HCT116 (cell line): ENCODE measurements around the gene OBP2B. TPM values are rescaled to one million over a fixed set of nuclear protein-coding genes. Genes with fewer than 3 reads are reported as not detected.

Experiments used
- ATAC-seq: fragments of 200-7000 bp; cut with Tn5 transposase; 2 replicates; pipeline ENCODE4 v1.9.1; 2020; ENCODE audit warnings: mild to moderate bottlenecking, moderate library complexity
- BruUV-seq: library from RNA; stranded (reverse); fragments of 400-500 nt; replicated peaks from 2 replicates; lab custom pipeline; 2021; lab: Mats Ljungman, UMichigan
- CTCF ChIA-PET: fragments of 300-600 bp; sonication (Branson Sonifier 250); formaldehyde crosslinking; loops from one replicate; lab custom pipeline; 2021; ENCODE audit warnings: antibody characterized with exemption; lab: Charles Lee
- POLR2A ChIA-PET: fragments of 300-600, 350-600 bp; sonication (Branson Sonifier 250); formaldehyde crosslinking; loops from one replicate; lab custom pipeline; 2021; ENCODE audit warnings: antibody characterized with exemption; lab: Charles Lee
- RAD21 ChIA-PET, 2 experiments: fragments of 300-600 bp; sonication (Branson Sonifier 250); formaldehyde crosslinking; loops; one replicate each; lab custom pipeline; 2023; ENCODE audit warnings: low total read pairs in 2 of 2; ENCODE audit not compliant: uncharacterized antibody in 2 of 2, unreplicated experiment in 2 of 2, low non-redundant PET in 1 of 2; lab: Charles Lee
- DNase-seq: peaks from one replicate; pipeline ENCODE4 v3.0.0-alpha.2; 2010; ENCODE audit warnings: low read depth, low spot score
- H2AFZ ChIP-seq: fragments of 200-600 bp; shearing (Covaris generic), sonication (generic); 2 replicates; pipeline ENCODE4 v1.6.1; 2017; ENCODE audit warnings: low read depth, mixed run types, mixed read lengths, antibody characterized with exemption, low read length; ENCODE audit not compliant: poor library complexity, severe bottlenecking
- H3K27ac ChIP-seq: 2 replicates; pipeline ENCODE4 v1.5.1; 2012; ENCODE audit warnings: low read depth, low read length
- H3K27me3 ChIP-seq: fragments of 200-600 bp; sonication (generic); 2 replicates; pipeline ENCODE4 v1.6.1; 2016; ENCODE audit warnings: mixed run types, low read length, mixed read lengths; ENCODE audit not compliant: insufficient read depth
- H3K36me3 ChIP-seq, 2 experiments: fragments of 200-500 bp in 1 of 2; fragments of 200-600 bp in 1 of 2; sonication (Bioruptor generic) in 1 of 2; sonication (generic) in 1 of 2; 2 replicates each; pipeline versions ENCODE4 v1.5.1 to v1.6.1; 2014 to 2016; ENCODE audit warnings: low read length in 2 of 2, inconsistent platforms in 1 of 2, mixed read lengths in 1 of 2, mixed run types in 1 of 2; ENCODE audit not compliant: insufficient read depth in 2 of 2, control insufficient read depth in 1 of 2
- H3K4me1 ChIP-seq, 2 experiments: fragments of 200-600 bp in 1 of 2; sonication (generic) in 1 of 2; 2 replicates each; pipeline versions ENCODE4 v1.5.1 to v1.6.1; 2012 to 2017; ENCODE audit warnings: low read length in 2 of 2, inconsistent platforms in 1 of 2, mild to moderate bottlenecking in 1 of 2, mixed read lengths in 1 of 2, mixed run types in 1 of 2, moderate library complexity in 1 of 2; ENCODE audit not compliant: insufficient read depth in 2 of 2, control insufficient read depth in 1 of 2
- H3K4me2 ChIP-seq: fragments of 200-600 bp; sonication (generic); 2 replicates; pipeline ENCODE4 v1.6.1; 2017; ENCODE audit warnings: mixed run types, low read length, mixed read lengths
- H3K4me3 ChIP-seq, 2 experiments: fragments of 200-600 bp in 1 of 2; sonication (generic) in 1 of 2; replicated peaks in 1 of 2; 2 replicates each; pipeline ENCODE4 v1.5.1; 2011 to 2016; ENCODE audit warnings: low read length in 2 of 2, control low read depth in 1 of 2, low read depth in 1 of 2, mild to moderate bottlenecking in 1 of 2, mixed read lengths in 1 of 2, mixed run types in 1 of 2
- H3K79me2 ChIP-seq: fragments of 200-600 bp; sonication (generic); 2 replicates; pipeline ENCODE4 v1.6.1; 2017; ENCODE audit warnings: mild to moderate bottlenecking, mixed run types, low read length, moderate library complexity, mixed read lengths; ENCODE audit not compliant: insufficient read depth
- H3K9ac ChIP-seq: fragments of 200-600 bp; sonication (generic); 2 replicates; pipeline ENCODE4 v1.6.1; 2016; ENCODE audit warnings: low read length, mixed read lengths
- H3K9me2 ChIP-seq: fragments of 200-600 bp; sonication (generic), shearing (Covaris generic); 2 replicates; pipeline ENCODE4 v1.6.1; 2017; ENCODE audit warnings: mixed run types, mild to moderate bottlenecking, moderate library complexity; ENCODE audit not compliant: insufficient read depth
- H3K9me3 ChIP-seq, 2 experiments: fragments of 200-500 bp in 1 of 2; fragments of 200-600 bp in 1 of 2; sonication (Bioruptor generic) in 1 of 2; sonication (generic) in 1 of 2; 2 replicates each; pipeline ENCODE4 v1.6.1; 2014 to 2017; ENCODE audit warnings: low read length in 2 of 2, mixed read lengths in 2 of 2, inconsistent platforms in 1 of 2, low read depth in 1 of 2, mild to moderate bottlenecking in 1 of 2, mixed run types in 1 of 2, moderate library complexity in 1 of 2; ENCODE audit not compliant: control insufficient read depth in 1 of 2, insufficient read depth in 1 of 2
- H4K20me1 ChIP-seq: fragments of 200-600 bp; sonication (generic), shearing (Covaris generic); 2 replicates; pipeline ENCODE4 v1.6.1; 2017; ENCODE audit warnings: mixed run types, mild to moderate bottlenecking, moderate library complexity; ENCODE audit not compliant: insufficient read depth
- CBX3 ChIP-seq: IDR thresholded peaks from 2 replicates; pipeline ENCODE4 v1.6.1; 2012; ENCODE audit warnings: low read depth
- CEBPB ChIP-seq: IDR thresholded peaks from 2 replicates; pipeline ENCODE4 v1.6.1; 2012; ENCODE audit warnings: low read depth
- EGR1 ChIP-seq: IDR thresholded peaks from 2 replicates; pipeline ENCODE4 v1.6.1; 2012; ENCODE audit warnings: low read depth
- ELF1 ChIP-seq: IDR thresholded peaks from 2 replicates; pipeline ENCODE4 v1.6.1; 2012; ENCODE audit warnings: low read depth, borderline replicate concordance
- POLR2A ChIP-seq: IDR thresholded peaks from 2 replicates; pipeline ENCODE4 v1.7.0; 2011; ENCODE audit warnings: borderline replicate concordance; ENCODE audit not compliant: insufficient read depth, insufficient read length; ENCODE audit errors: extremely low read depth
- RAD21 ChIP-seq: IDR thresholded peaks from 2 replicates; pipeline ENCODE4 v1.6.1; 2012; ENCODE audit warnings: low read depth, mild to moderate bottlenecking
- SRF ChIP-seq: IDR thresholded peaks from 2 replicates; pipeline ENCODE4 v1.6.1; 2012; ENCODE audit warnings: low read depth
- TCF7L2 ChIP-seq: IDR thresholded peaks from 2 replicates; pipeline ENCODE4 v1.7.0; 2011; ENCODE audit warnings: borderline replicate concordance, inconsistent platforms; ENCODE audit not compliant: insufficient read depth, insufficient read length; ENCODE audit errors: extremely low read depth
- YY1 ChIP-seq: IDR thresholded peaks from 2 replicates; pipeline ENCODE4 v1.6.1; 2011; ENCODE audit warnings: low read length, low read depth, moderate library complexity, mild to moderate bottlenecking; ENCODE audit not compliant: insufficient replicate concordance; ENCODE audit errors: extremely low read depth
- ZFX ChIP-seq: fragments of 450-650 bp; IDR thresholded peaks from 2 replicates; pipeline ENCODE4 v1.6.1; 2017
- intact Hi-C: fragments of 100-400 bp; cut with micrococcal nuclease; formaldehyde crosslinking; loops from 2 replicates; pipeline ENCODE4 v1.10.0; 2022
- total RNA-seq: library from RNA; stranded (reverse); gene quantifications from one replicate; pipeline ENCODE4 v1.2.1, GENCODE V29; 2021; ENCODE audit not compliant: unreplicated experiment
- TF ChIP-seq, protein P1 (sequence below): IDR thresholded peaks from 2 replicates; pipeline ENCODE4 v1.6.1; 2012
- TF ChIP-seq, protein P2 (sequence below), 3 experiments: fragments of 200-600 bp in 1 of 3; sonication (generic) in 1 of 3; IDR thresholded peaks in 2 of 3; conservative IDR thresholded peaks in 1 of 3; 2 replicates each; pipeline ENCODE4 v1.5.1; 2012 to 2017; ENCODE audit warnings: low read depth in 2 of 3, low read length in 2 of 3, antibody characterized with exemption in 1 of 3, borderline replicate concordance in 1 of 3, control low read depth in 1 of 3, mild to moderate bottlenecking in 1 of 3, mixed read lengths in 1 of 3, mixed run types in 1 of 3, moderate library complexity in 1 of 3; ENCODE audit not compliant: insufficient read depth in 1 of 3

The OBP2B gene
- total RNA-seq, 1 experiment from 2014 or later = not detected

DNA sequence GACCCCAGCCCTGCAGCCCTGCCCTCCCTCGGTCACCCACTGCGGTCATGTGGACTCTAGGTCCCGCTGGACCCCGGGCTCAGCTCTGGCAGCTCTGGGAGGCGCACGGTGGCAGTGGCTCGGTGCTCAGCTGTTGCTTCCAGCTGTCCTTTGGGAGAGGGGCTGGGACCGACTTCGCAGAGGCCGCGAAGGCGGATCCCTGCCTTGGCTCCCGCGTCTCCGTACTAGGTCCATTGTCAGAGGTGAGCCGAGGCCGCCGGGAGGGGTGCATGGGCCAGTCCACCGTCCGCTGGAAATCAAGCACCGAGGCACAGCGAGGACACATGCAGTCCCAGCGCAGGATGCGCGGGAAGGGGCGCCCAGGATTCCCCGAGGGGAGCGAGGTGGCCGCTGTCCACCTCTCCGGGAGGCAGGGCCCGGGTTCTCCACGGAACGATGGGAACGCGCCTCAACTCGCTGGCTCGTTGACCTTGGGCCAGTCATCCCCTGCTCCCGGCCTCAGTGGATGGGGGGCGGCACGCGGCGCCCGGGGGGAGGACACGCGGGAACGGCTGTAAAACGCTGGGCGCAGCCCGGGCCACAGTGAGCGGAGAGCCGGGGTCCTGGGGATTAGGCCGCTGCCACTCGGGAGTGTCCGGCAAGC is 46.1 kb downstream of the OBP2B start (continued):
- TF ChIP-seq YY1 (no peak), ZFX (no peak), RAD21 (no peak), EGR1 (no peak), ELF1 (no peak), CEBPB (no peak)

DNA sequence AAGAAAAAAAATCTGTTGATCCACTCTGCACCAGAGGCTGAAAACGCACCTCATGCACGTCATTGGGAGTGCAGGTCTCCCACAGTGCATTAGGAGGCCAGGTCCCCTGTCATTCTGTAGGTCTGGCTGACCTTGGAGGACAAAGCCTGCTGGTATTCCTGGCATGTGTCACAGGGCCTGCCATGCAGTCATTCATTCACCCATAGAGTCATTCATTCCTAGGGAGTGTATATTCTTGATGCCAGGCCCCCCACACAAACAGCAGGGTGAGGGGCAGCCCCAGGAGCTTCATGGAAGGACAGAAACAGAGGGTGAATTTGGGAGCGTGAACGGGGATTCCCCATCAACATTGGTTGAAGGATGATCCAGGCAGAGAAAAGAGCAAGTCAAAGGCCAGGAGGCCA is 47.5 kb downstream of the OBP2B start:
- Histone ChIP-seq H3K27ac (no peak overlapping the region), H3K9me2 (no peaks in the 10 kb centered on the region), H3K9me3 (no peaks in the 10 kb centered on the region), H3K79me2 (no peaks in the 10 kb centered on the region), H3K4me1 (0 out of 4 replicates have a peak, but pooled peaks cover 0 to 3% of the 10 kb centered on the region in 2 experiments), H4K20me1 (no peaks in the 10 kb centered on the region), H2AFZ (peak overlapping the region; percentile 74), H3K4me3 (no peak overlapping the region), H3K9ac (no peak overlapping the region), H3K27me3 (no peaks in the 10 kb centered on the region), H3K4me2 (no peak overlapping the region), H3K36me3 (no peaks in the 10 kb centered on the region)
- ATAC-seq (no peak), DNase-seq (no peak)
- intact Hi-C loops = no loop called here
- TF ChIP-seq CEBPB = no peak
- POLR2A ChIA-PET = no interaction called here
- BruUV-seq = no TSS peak
- RAD21 ChIA-PET = no interaction called here
- CTCF ChIA-PET = no interaction called here

DNA sequence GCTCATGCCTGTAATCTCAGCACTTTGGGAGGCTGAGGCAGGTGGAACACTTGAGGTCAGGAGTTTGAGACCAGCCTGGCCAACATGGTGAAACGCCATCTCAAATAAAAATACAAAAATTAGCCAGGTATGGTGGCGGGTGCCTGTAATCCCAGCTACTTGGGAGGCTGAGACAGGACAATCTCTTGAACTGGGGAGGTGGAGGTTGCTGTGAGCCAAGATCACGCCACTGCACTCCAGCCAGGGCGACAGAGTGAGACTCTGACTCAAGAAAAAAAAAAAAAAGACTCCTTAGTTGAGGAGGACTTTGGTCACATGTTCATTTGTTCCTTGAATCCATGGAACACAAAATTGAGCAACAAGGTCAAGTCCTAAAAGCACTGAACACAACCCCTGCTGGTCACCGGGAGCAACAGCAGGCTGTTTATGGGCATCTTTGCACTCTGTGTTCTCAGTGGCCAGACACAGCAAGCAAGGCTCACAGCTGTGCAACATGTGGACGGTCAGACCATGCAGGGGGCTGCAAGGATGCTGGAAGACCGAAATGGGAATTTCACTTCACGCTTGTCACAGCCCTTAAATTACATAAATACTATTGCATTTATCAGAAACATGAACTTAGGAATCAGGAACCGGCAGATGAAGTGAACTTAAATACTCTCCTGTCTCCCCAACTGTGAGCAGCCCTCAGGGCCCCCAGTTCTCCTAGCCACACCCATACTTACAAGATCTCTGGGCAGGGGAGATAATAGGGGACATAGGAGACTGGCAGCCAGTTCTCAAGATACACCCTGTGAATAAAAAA is 48.1 kb downstream of the OBP2B start:
- Histone ChIP-seq H3K27me3 (no peaks in the 10 kb centered on the region), H3K79me2 (no peaks in the 10 kb centered on the region), H2AFZ (peak overlapping the region; percentile 74), H3K4me3 (no peak overlapping the region), H3K36me3 (no peaks in the 10 kb centered on the region), H3K9ac (no peak overlapping the region), H3K9me2 (no peaks in the 10 kb centered on the region), H3K27ac (no peak overlapping the region), H3K4me2 (no peak overlapping the region), H3K4me1 (0 out of 4 replicates have a peak, but pooled peaks cover 0 to 3% of the 10 kb centered on the region in 2 experiments), H3K9me3 (no peaks in the 10 kb centered on the region), H4K20me1 (no peaks in the 10 kb centered on the region)
- peak; percentile 96 for ATAC-seq
- no TSS peak for BruUV-seq
- RAD21 ChIA-PET = no interaction called here
- POLR2A ChIA-PET = no interaction called here
- TF ChIP-seq, protein P1, sequence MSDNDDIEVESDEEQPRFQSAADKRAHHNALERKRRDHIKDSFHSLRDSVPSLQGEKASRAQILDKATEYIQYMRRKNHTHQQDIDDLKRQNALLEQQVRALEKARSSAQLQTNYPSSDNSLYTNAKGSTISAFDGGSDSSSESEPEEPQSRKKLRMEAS = peak; percentile 41; the same call in 1 of the 2 replicates
- no peak for TF ChIP-seq TCF7L2
- no peak for TF ChIP-seq POLR2A
- TF ChIP-seq CBX3 = 0 out of 2 replicates have a peak, but pooled peaks have one; percentile 51
- TF ChIP-seq SRF = peak; percentile 60
- TF ChIP-seq, protein P2, sequence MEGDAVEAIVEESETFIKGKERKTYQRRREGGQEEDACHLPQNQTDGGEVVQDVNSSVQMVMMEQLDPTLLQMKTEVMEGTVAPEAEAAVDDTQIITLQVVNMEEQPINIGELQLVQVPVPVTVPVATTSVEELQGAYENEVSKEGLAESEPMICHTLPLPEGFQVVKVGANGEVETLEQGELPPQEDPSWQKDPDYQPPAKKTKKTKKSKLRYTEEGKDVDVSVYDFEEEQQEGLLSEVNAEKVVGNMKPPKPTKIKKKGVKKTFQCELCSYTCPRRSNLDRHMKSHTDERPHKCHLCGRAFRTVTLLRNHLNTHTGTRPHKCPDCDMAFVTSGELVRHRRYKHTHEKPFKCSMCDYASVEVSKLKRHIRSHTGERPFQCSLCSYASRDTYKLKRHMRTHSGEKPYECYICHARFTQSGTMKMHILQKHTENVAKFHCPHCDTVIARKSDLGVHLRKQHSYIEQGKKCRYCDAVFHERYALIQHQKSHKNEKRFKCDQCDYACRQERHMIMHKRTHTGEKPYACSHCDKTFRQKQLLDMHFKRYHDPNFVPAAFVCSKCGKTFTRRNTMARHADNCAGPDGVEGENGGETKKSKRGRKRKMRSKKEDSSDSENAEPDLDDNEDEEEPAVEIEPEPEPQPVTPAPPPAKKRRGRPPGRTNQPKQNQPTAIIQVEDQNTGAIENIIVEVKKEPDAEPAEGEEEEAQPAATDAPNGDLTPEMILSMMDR (IDR thresholded peaks at IDR 0.05 in 2 of 3, conservative IDR thresholded peaks at IDR 0.05 in 1 of 3; ENCODE audit: borderline replicate concordance in 1 of 3, insufficient read depth in 1 of 3, low read depth in 2 of 3, low read length in 2 of 3) = peak; percentile 52 to 78 (median 74); a peak in 5 of 6 replicates
- intact Hi-C loops = no loop called here
- peak; percentile 68 for DNase-seq
- CTCF ChIA-PET = interaction anchor here (0.8 to 1.3 kb wide), 2 partner anchors 12 to 25 kb away, joined by 3 to 4 read pairs; no protein-coding TSS in a partner anchor
